PC-9 (cell line): ENCODE measurements around the gene NKPD1.

Source experiments
- CTCF ChIP-seq: fragments of 200-600 bp; sonication (generic); conservative IDR thresholded peaks from 2 replicates; pipeline ENCODE4 v1.6.1; 2017; ENCODE audit warnings: mixed run types, antibody characterized with exemption, mild to moderate bottlenecking, moderate library complexity
- EZH2 ChIP-seq: fragments of 200-600 bp; sonication (generic); IDR thresholded peaks from 2 replicates; pipeline ENCODE4 v1.8.0; 2017; ENCODE audit warnings: antibody characterized with exemption, low read depth

DNA sequence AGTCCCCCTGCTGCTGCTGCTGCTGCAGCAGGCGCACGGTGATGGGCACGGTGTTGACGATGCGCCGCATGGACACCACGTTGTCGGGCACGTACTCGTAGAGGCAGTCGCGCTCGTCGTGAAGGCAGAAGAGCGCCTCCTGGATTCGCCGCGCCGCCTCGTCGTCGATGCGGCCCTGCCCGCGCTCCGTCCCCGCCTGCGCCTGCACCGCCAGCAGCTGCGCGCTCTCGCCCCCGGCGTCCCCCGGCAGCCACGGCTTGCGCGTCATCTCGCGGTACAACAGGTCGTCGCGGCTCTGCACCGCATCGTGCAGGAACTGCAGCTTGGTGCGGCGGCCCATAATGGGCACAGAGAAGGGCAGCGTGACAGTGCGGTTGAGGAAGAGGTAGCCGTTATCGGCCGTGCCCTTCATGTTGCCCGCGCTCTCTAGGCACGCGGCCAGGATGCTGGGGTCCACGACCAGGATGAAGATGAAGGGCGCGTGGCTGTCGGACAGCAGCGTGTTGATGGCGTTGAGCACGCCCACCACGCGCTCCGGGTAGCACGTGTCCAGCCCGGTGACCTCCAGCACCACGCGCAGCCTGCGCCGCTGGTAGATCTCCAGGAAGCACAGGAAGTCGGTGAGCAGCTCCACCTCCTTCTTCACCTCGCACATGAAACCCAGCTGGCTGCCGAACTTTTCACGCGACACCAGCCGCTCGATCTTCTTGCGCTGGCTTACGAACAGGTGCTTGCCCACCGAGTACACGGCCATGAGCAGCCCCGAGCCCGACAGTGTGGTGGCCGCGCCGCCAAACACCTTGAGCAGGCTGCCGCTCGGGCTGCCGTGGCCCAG is 8.1 kb downstream of the NKPD1 start:
- TF ChIP-seq CTCF: no peak
- TF ChIP-seq EZH2: no peak
